Caco-2 (cell line): Measurements from ENCODE around the gene SLCO4A1. TPM values are rescaled to one million over a fixed set of nuclear protein-coding genes. Genes with fewer than 3 reads are reported as not detected.

Experiments
- BruUV-seq: library from RNA; stranded (reverse); fragments of 400-500 nt; replicated peaks from 2 replicates; lab custom pipeline; 2021; lab: Mats Ljungman, UMichigan
- CTCF ChIA-PET: fragments of 300-600 bp; sonication (Branson Sonifier 250); formaldehyde crosslinking; loops from one replicate; lab custom pipeline; 2022; ENCODE audit warnings: antibody characterized with exemption; lab: Charles Lee
- POLR2A ChIA-PET: fragments of 300-600 bp; sonication (Branson Sonifier 250); formaldehyde crosslinking; loops from one replicate; lab custom pipeline; 2022; ENCODE audit warnings: antibody characterized with exemption; lab: Charles Lee
- DNase-seq, 2 experiments: peaks; one replicate each; pipeline versions ENCODE4 v3.0.0 to v3.0.0-alpha.2; 2020 to 2022
- H3K27me3 ChIP-seq: replicated peaks from 2 replicates; pipeline ENCODE4 v1.6.0; 2011; ENCODE audit warnings: low read length; ENCODE audit not compliant: control insufficient read depth, insufficient read depth
- H3K36me3 ChIP-seq: 2 replicates; pipeline ENCODE4 v1.5.1; 2011; ENCODE audit warnings: low read length; ENCODE audit not compliant: control insufficient read depth, insufficient read depth
- H3K4me1 ChIP-seq: fragments of 250-450 bp; sonication (Bioruptor Pico); 2 replicates; pipeline ENCODE4 v1.5.1; 2020; ENCODE audit warnings: mild to moderate bottlenecking
- H3K4me3 ChIP-seq: 2 replicates; pipeline ENCODE4 v1.5.1; 2011; ENCODE audit warnings: low read depth, mild to moderate bottlenecking, control low read depth, low read length
- H3K9me3 ChIP-seq: fragments of 250-450 bp; sonication (Bioruptor Pico); 2 replicates; pipeline ENCODE4 v1.5.1; 2020; ENCODE audit warnings: mild to moderate bottlenecking, moderate library complexity
- H3K27ac Mint-ChIP-seq: one replicate; pipeline ENCODE4 v1.8.0; 2022; ENCODE audit warnings: mixed read lengths; ENCODE audit not compliant: unreplicated experiment
- H3K27me3 Mint-ChIP-seq: one replicate; pipeline ENCODE4 v1.8.0; 2022; ENCODE audit warnings: mixed read lengths; ENCODE audit not compliant: insufficient read depth, unreplicated experiment
- H3K36me3 Mint-ChIP-seq: one replicate; pipeline ENCODE4 v1.8.0; 2022; ENCODE audit warnings: mild to moderate bottlenecking, mixed read lengths; ENCODE audit not compliant: insufficient read depth, unreplicated experiment
- H3K4me1 Mint-ChIP-seq: one replicate; pipeline ENCODE4 v1.8.0; 2022; ENCODE audit warnings: low read depth, mixed read lengths; ENCODE audit not compliant: unreplicated experiment
- H3K4me3 Mint-ChIP-seq: one replicate; pipeline ENCODE4 v1.8.0; 2022; ENCODE audit warnings: mild to moderate bottlenecking, moderate library complexity, mixed read lengths; ENCODE audit not compliant: unreplicated experiment
- H3K9me3 Mint-ChIP-seq: one replicate; pipeline ENCODE4 v1.8.0; 2022; ENCODE audit warnings: mixed read lengths; ENCODE audit not compliant: unreplicated experiment
- CTCF ChIP-seq, 2 experiments: fragments of 200-600 bp in 1 of 2; IDR thresholded peaks; 1 replicate in 1 of 2; 2 replicates in 1 of 2; pipeline versions ENCODE4 v1.5.1 to v1.8.0; 2011 to 2022; ENCODE audit warnings: antibody characterized with exemption in 1 of 2, control low read depth in 1 of 2, inconsistent platforms in 1 of 2, low read depth in 1 of 2, low read length in 1 of 2, mild to moderate bottlenecking in 1 of 2, moderate library complexity in 1 of 2; ENCODE audit not compliant: insufficient read depth in 1 of 2, severe bottlenecking in 1 of 2, unreplicated experiment in 1 of 2
- intact Hi-C: fragments of 100-400 bp; cut with micrococcal nuclease; formaldehyde crosslinking; loops from one replicate; pipeline ENCODE4 v1.10.0; 2022; ENCODE audit not compliant: unreplicated experiment
- total RNA-seq: library from RNA; stranded (reverse); gene quantifications from 2 replicates; pipeline ENCODE4 v1.2.3, GENCODE V29; 2022

SLCO4A1 gene
- total RNA-seq, 1 experiment from 2014 or later, result 18.7 TPM

- Mint-ChIP-seq H3K36me3 (peaks cover 10% of the 10 kb centered on the region), H3K4me3 (no peak overlapping the region), H3K27ac (no peak overlapping the region), H3K9me3 (peaks cover 19% of the 10 kb centered on the region), H3K4me1 (no peaks in the 10 kb centered on the region), H3K27me3 (peaks cover 16% of the 10 kb centered on the region)
- Histone ChIP-seq H3K36me3 (no peaks in the 10 kb centered on the region), H3K4me1 (no peaks in the 10 kb centered on the region), H3K27me3 (no peaks in the 10 kb centered on the region; the same call in 1 of the 2 replicates), H3K9me3 (peaks cover 17% of the 10 kb centered on the region), H3K4me3 (no peak overlapping the region)
- ChIA-PET CTCF (no interaction called here), POLR2A (no interaction called here)
- TF ChIP-seq CTCF (IDR thresholded peaks at IDR 0.05; ENCODE audit: insufficient read depth in 1 of 2, low read depth in 1 of 2, low read length in 1 of 2, severe bottlenecking in 1 of 2, unreplicated experiment in 1 of 2), result no peak
- intact Hi-C loops, result no loop called here
- no TSS peak for BruUV-seq
- DNase-seq, result no peak
Measured at GRCh38 chr20:62676976-62677375, 34.7 kb downstream of the SLCO4A1 start.

- no peak overlapping the region for H3K27ac Mint-ChIP-seq
- BruUV-seq, result no TSS peak
- H3K36me3 Mint-ChIP-seq, result peaks cover 10% of the 10 kb centered on the region
- Histone ChIP-seq H3K27me3 (peaks cover 2% of the 10 kb centered on the region; the same call in 1 of the 2 replicates), H3K36me3 (no peaks in the 10 kb centered on the region), H3K4me1 (no peaks in the 10 kb centered on the region), H3K9me3 (peaks cover 17% of the 10 kb centered on the region), H3K4me3 (no peak overlapping the region)
- no peak overlapping the region for H3K4me3 Mint-ChIP-seq
- H3K9me3 Mint-ChIP-seq, result peaks cover 19% of the 10 kb centered on the region
- peaks cover 18% of the 10 kb centered on the region for H3K27me3 Mint-ChIP-seq
- CTCF ChIA-PET, result interaction anchor here (0.7 to 1.9 kb wide), 5 partner anchors 8 to 594 kb away, joined by 3 to 10 read pairs (median 3); no protein-coding TSS in a partner anchor
- intact Hi-C loops, result no loop called here
- POLR2A ChIA-PET, result no interaction called here
- no peaks in the 10 kb centered on the region for H3K4me1 Mint-ChIP-seq
- no peak for TF ChIP-seq CTCF (IDR thresholded peaks at IDR 0.05; ENCODE audit: insufficient read depth in 1 of 2, low read depth in 1 of 2, low read length in 1 of 2, severe bottlenecking in 1 of 2, unreplicated experiment in 1 of 2)
- no peak for DNase-seq
Measured at GRCh38 chr20:62677678-62678077, 35.4 kb downstream of the SLCO4A1 start.

GRCh38 chr20:62678553-62678952 is 36.2 kb downstream of the SLCO4A1 start:
- H3K4me1 ChIP-seq, result no peaks in the 10 kb centered on the region
- no TSS peak for BruUV-seq
- no peak for TF ChIP-seq CTCF (IDR thresholded peaks at IDR 0.05; ENCODE audit: insufficient read depth in 1 of 2, low read depth in 1 of 2, low read length in 1 of 2, severe bottlenecking in 1 of 2, unreplicated experiment in 1 of 2)
- DNase-seq, result no peak
- Mint-ChIP-seq H3K4me3 (no peak overlapping the region), H3K36me3 (peaks cover 10% of the 10 kb centered on the region), H3K9me3 (peaks cover 19% of the 10 kb centered on the region), H3K27ac (no peak overlapping the region), H3K27me3 (peaks cover 18% of the 10 kb centered on the region), H3K4me1 (no peaks in the 10 kb centered on the region)
- H3K9me3 ChIP-seq, result peaks cover 17% of the 10 kb centered on the region
- ChIA-PET POLR2A (no interaction called here), CTCF (interaction anchor here (0.7 to 1.9 kb wide), 4 partner anchors 11 to 593 kb away, joined by 3 to 10 read pairs (median 4); no protein-coding TSS in a partner anchor)
- no peaks in the 10 kb centered on the region for H3K36me3 ChIP-seq
- peaks cover 2% of the 10 kb centered on the region; the same call in 1 of the 2 replicates for H3K27me3 ChIP-seq
- no peak overlapping the region for H3K4me3 ChIP-seq
- intact Hi-C loops, result no loop called here
